Smooth muscle cell (in vitro differentiated cells): ENCODE results near the gene REPIN1. TPM values are rescaled to one million over a fixed set of nuclear protein-coding genes. Genes with fewer than 3 reads are reported as not detected.

ENCODE experiments used
- DNase-seq: peaks from one replicate; lab custom pipeline; 2025; ENCODE audit not compliant: unreplicated experiment; lab: John Stamatoyannopoulos, UW
- H2AFZ ChIP-seq: fragments of 200-600 bp; sonication (generic); 2 replicates; pipeline ENCODE4 v1.6.0; 2016; ENCODE audit warnings: antibody characterized with exemption, low read depth, mild to moderate bottlenecking
- H3F3A ChIP-seq: fragments of 200-600 bp; sonication (generic); 2 replicates; pipeline ENCODE4 v1.6.0; 2017; ENCODE audit warnings: antibody characterized with exemption, low read depth
- H3K27ac ChIP-seq: fragments of 200-600 bp; sonication (generic); 2 replicates; pipeline ENCODE4 v1.5.1; 2016; ENCODE audit warnings: low read depth, mild to moderate bottlenecking
- H3K27me3 ChIP-seq: fragments of 200-600 bp; sonication (generic); 2 replicates; pipeline ENCODE4 v1.6.1; 2016; ENCODE audit warnings: low read depth, mild to moderate bottlenecking
- H3K36me3 ChIP-seq: fragments of 200-600 bp; sonication (generic); 2 replicates; pipeline ENCODE4 v1.5.1; 2016; ENCODE audit warnings: low read depth
- H3K4me1 ChIP-seq: fragments of 200-600 bp; sonication (generic); 2 replicates; pipeline ENCODE4 v1.5.1; 2016; ENCODE audit warnings: low read depth
- H3K4me2 ChIP-seq: fragments of 200-600 bp; sonication (generic); 2 replicates; pipeline ENCODE4 v1.6.0; 2016; ENCODE audit warnings: mild to moderate bottlenecking
- H3K4me3 ChIP-seq: fragments of 200-600 bp; sonication (generic); 2 replicates; pipeline ENCODE4 v1.5.1; 2016; ENCODE audit warnings: mild to moderate bottlenecking
- H3K79me2 ChIP-seq: fragments of 200-600 bp; sonication (generic); 2 replicates; pipeline ENCODE4 v1.6.0; 2016; ENCODE audit warnings: low read depth, mild to moderate bottlenecking
- H3K9ac ChIP-seq: fragments of 200-600 bp; sonication (generic); 2 replicates; pipeline ENCODE4 v1.6.0; 2016; ENCODE audit warnings: low read depth
- H3K9me3 ChIP-seq: fragments of 200-600 bp; sonication (generic); replicated peaks from 2 replicates; pipeline ENCODE4 v1.5.1; 2016; ENCODE audit warnings: low read depth
- H4K20me1 ChIP-seq: fragments of 200-600 bp; sonication (generic); 2 replicates; pipeline ENCODE4 v1.6.0; 2016; ENCODE audit warnings: low read depth
- CTCF ChIP-seq: fragments of 200-600 bp; sonication (generic); IDR thresholded peaks from 2 replicates; pipeline ENCODE4 v1.5.1; 2017; ENCODE audit warnings: borderline replicate concordance, mild to moderate bottlenecking, antibody characterized with exemption; ENCODE audit not compliant: insufficient read depth, poor library complexity, severe bottlenecking
- WGBS: methylation state at CpG from one replicate; pipeline ENCODE4 v1.1.7; 2016; ENCODE audit warnings: low lambda C conversion rate; 5-methylcytosine and 5-hydroxymethylcytosine counted together
- polyA plus RNA-seq: library from polyadenylated mRNA; unstranded; fragments of >200 nt; fragmentation: Nextera tagmentation; extraction: Ambion mirVana; gene quantifications from 2 replicates; pipeline ENCODE4 v1.2.1, GENCODE V29; 2016
- total RNA-seq: library from RNA; depleted of rRNA; stranded (reverse); fragments of >200 nt; gene quantifications from 2 replicates; pipeline ENCODE4 v1.2.3, GENCODE V29; 2014

Gene REPIN1
- 39.4 and 60.9 TPM in 2 replicates for total RNA-seq
- polyA plus RNA-seq = 55.5 and 68.1 TPM in 2 replicates

- Histone ChIP-seq H3K4me3 (peak within 1 kb of the TSS; percentile 79), H3K79me2 (peaks cover 18% of the 10 kb centered on the region), H4K20me1 (peaks cover 8% of the 10 kb centered on the region), H3K27ac (peak within 1 kb of the TSS; percentile 91), H3K9ac (peak within 1 kb of the TSS; percentile 86), H3K9me3 (no peaks in the 10 kb centered on the region), H3F3A (peaks cover 18% of the 10 kb centered on the region), H3K4me2 (peak within 1 kb of the TSS; percentile 97), H3K4me1 (peaks cover 21% of the 10 kb centered on the region), H3K36me3 (no peaks in the 10 kb centered on the region), H3K27me3 (no peaks in the 10 kb centered on the region), H2AFZ (peak within 1 kb of the TSS; percentile 93)
- WGBS = 5% methylated on average over 53 of the region's 85 CpGs
- TF ChIP-seq CTCF = no peak
- peak; percentile 49 for DNase-seq
Observed at GRCh38 chr7:150368096-150368883, at the start of gene REPIN1. TSS of gene REPIN1 (plus strand) at chr7:150368822. CDS start at chr7:150369712, 890 bp downstream.

- TF ChIP-seq CTCF = no peak
- no peak overlapping the region for H2AFZ ChIP-seq
- no peaks in the 10 kb centered on the region for H3K27me3 ChIP-seq
- H3K27ac ChIP-seq = no peak overlapping the region
- no peaks in the 10 kb centered on the region for H4K20me1 ChIP-seq
- H3K36me3 ChIP-seq = no peaks in the 10 kb centered on the region
- H3K4me1 ChIP-seq = peaks cover 19% of the 10 kb centered on the region
- H3K9me3 ChIP-seq = no peaks in the 10 kb centered on the region
- no peak overlapping the region for H3K4me2 ChIP-seq
- 97% methylated on average over 3 of the region's 3 CpGs for WGBS
- H3K9ac ChIP-seq = no peak overlapping the region
- H3F3A ChIP-seq = no peaks in the 10 kb centered on the region
- no peaks in the 10 kb centered on the region for H3K79me2 ChIP-seq
- DNase-seq = no peak
- no peak overlapping the region for H3K4me3 ChIP-seq
Observed at GRCh38 chr7:150321788-150322113, 46.9 kb upstream of the REPIN1 start.

- H3K4me1 ChIP-seq = peaks cover 19% of the 10 kb centered on the region
- no peak for TF ChIP-seq CTCF
- H3K9ac ChIP-seq = peak overlapping the region; percentile 47
- no peak for DNase-seq
- peak overlapping the region; percentile 35 for H3K27ac ChIP-seq
- 90% methylated on average over 4 of the region's 4 CpGs for WGBS
- H3F3A ChIP-seq = no peaks in the 10 kb centered on the region
- no peaks in the 10 kb centered on the region for H4K20me1 ChIP-seq
- no peaks in the 10 kb centered on the region for H3K27me3 ChIP-seq
- no peaks in the 10 kb centered on the region for H3K9me3 ChIP-seq
- peak overlapping the region; percentile 98 for H2AFZ ChIP-seq
- H3K4me2 ChIP-seq = peak overlapping the region; percentile 92
- H3K36me3 ChIP-seq = no peaks in the 10 kb centered on the region
- H3K4me3 ChIP-seq = peak overlapping the region; percentile 63
- H3K79me2 ChIP-seq = no peaks in the 10 kb centered on the region
Observed at GRCh38 chr7:150322114-150322832, 46.3 kb upstream of the REPIN1 start.
